Activated CD4-positive, alpha-beta T cell treated with anti-CD3 and anti-CD28 coated beads, Interleukin-2, amount 10 ng/mL, durations not matched to agents 24 days and 14 days (primary cell): ENCODE data around the gene MED12L. TPM values are rescaled to one million over a fixed set of nuclear protein-coding genes. Genes with fewer than 3 reads are reported as not detected.

Experiments
- DNase-seq: peaks from one replicate; pipeline ENCODE4 v3.0.0; 2022
- H3K27ac Mint-ChIP-seq: one replicate; pipeline ENCODE4 v1.8.0; 2022; ENCODE audit warnings: mild to moderate bottlenecking, mixed read lengths
- H3K27me3 Mint-ChIP-seq: one replicate; pipeline ENCODE4 v1.8.0; 2022; ENCODE audit warnings: mixed read lengths
- H3K36me3 Mint-ChIP-seq: one replicate; pipeline ENCODE4 v1.8.0; 2022; ENCODE audit warnings: low read depth, mild to moderate bottlenecking, mixed read lengths
- H3K4me1 Mint-ChIP-seq: one replicate; pipeline ENCODE4 v1.8.0; 2021; ENCODE audit warnings: mixed read lengths
- H3K4me3 Mint-ChIP-seq: one replicate; pipeline ENCODE4 v1.8.0; 2022; ENCODE audit warnings: mild to moderate bottlenecking, moderate library complexity, mixed read lengths
- H3K9me3 Mint-ChIP-seq: one replicate; pipeline ENCODE4 v1.8.0; 2021; ENCODE audit warnings: mixed read lengths
- intact Hi-C: fragments of 100-400 bp; cut with micrococcal nuclease; formaldehyde crosslinking; loops from one replicate; pipeline ENCODE4 v1.15.1; 2023
- total RNA-seq: library from RNA; stranded (reverse); gene quantifications from 2 replicates; pipeline ENCODE4 v1.2.3, GENCODE V29; 2022

The MED12L gene
- total RNA-seq, 1 donor from 2014 or later = 4.9 TPM

DNA sequence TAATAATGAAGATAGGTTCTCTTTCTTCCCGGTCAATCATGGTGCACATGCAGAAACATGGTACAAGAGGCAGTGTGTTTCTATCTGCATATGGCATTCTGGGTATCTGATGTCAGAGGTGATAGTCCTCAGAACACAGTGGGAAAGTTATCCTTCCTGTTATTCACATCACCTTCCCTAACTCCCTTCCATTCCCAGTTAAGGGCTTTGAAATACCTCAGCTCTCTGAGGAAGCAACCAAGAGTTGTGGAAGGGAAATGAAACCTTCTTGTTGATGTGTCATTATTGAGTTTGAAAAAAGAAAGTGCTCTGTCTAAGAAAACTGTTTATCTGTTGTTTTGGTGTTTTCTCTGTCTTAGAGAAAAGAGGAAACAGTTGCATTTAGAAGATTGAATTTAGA is 265.8 kb downstream of the MED12L start:
- H3K9me3 Mint-ChIP-seq = no peaks in the 10 kb centered on the region

DNA sequence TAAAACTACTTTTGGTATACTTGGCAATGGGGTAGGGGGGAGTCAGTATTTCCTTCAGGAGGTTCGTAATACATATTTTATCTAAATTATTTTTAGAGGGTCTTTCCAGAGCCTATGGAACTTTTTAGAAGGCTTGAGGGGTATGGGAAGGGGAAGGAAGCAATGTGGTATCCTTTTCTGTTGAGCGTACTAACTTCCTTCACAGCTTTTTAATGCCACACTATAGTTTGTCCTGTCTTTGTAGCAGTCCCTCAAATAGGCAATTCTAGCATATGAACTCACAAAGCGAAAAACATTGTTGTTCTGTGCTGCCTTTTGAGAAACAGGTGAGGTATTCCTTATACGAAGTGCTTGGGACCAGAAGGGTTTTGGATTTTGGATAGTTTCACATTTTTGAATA is 266.2 kb downstream of the MED12L start:
- Mint-ChIP-seq H3K36me3 (no peaks in the 10 kb centered on the region), H3K27me3 (peaks cover 29% of the 10 kb centered on the region), H3K27ac (no peak overlapping the region), H3K4me3 (peak overlapping the region; percentile 45), H3K9me3 (no peaks in the 10 kb centered on the region), H3K4me1 (peaks cover 15% of the 10 kb centered on the region)
- intact Hi-C loops = no loop called here
- no peak for DNase-seq

More for the DNA sequence above, 265.8 kb downstream of the MED12L start:
- no peak for DNase-seq
- H3K4me1 Mint-ChIP-seq = peaks cover 15% of the 10 kb centered on the region
- H3K36me3 Mint-ChIP-seq = no peaks in the 10 kb centered on the region
- H3K27me3 Mint-ChIP-seq = peaks cover 33% of the 10 kb centered on the region
- intact Hi-C loops = no loop called here
- H3K27ac Mint-ChIP-seq = no peak overlapping the region
- H3K4me3 Mint-ChIP-seq = peak overlapping the region; percentile 45

DNA sequence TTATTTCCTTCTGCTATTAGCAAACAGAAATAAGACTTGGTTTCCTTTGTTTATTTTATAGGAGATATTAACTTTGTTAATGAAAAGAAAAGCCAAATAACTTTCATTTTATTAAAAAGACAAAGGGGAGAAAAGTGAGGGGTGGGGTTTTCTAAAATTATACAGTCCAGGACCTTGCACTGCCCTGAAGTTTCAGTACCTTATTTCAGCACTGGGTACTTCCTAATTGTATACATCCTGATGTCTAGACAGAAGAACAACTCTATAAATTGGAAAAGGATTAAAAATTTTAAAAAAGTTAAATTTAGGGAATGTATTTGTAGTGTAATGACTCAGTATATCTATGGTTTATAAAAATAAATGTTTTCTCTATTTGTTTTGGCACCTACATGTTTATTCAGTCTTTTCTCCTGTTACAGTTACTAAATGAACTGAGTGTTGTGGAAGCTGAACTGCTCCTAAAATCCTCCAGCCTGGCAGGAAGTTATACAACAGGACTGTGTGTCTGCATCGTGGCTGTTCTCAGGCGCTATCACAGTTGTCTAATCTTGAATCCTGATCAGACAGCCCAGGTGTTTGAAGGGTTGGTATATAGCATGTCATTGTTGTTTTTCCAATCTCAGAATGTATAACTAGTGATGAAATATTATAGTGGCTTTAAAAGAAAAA is 271.5 kb downstream of the MED12L start:
- Mint-ChIP-seq H3K36me3 (no peaks in the 10 kb centered on the region), H3K9me3 (no peaks in the 10 kb centered on the region), H3K27ac (no peak overlapping the region), H3K27me3 (peaks cover 10% of the 10 kb centered on the region), H3K4me1 (peaks cover 3% of the 10 kb centered on the region), H3K4me3 (no peak overlapping the region)
- no peak for DNase-seq
- intact Hi-C loops = no loop called here

DNA sequence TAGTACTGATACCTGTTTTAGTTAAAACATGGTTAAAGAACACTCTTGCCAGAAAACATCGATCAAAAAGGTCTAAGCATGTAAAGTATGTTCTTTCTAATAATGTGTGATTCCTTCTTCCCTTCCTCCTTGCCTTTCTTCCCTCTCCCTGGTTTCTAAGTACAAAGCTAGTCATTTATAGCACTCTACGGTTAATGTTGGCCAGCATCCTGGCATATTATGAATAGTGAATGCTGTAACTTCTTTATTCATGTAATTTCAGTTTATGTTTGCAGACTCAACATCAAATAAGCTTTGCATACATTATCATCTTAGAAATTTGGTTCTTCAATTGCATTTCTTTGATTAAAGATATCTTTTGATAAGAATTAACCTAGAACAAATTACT is 272.0 kb downstream of the MED12L start:
- DNase-seq = no peak
- Mint-ChIP-seq H3K4me3 (no peak overlapping the region), H3K36me3 (no peaks in the 10 kb centered on the region), H3K27me3 (peaks cover 14% of the 10 kb centered on the region), H3K27ac (no peak overlapping the region), H3K4me1 (no peaks in the 10 kb centered on the region), H3K9me3 (no peaks in the 10 kb centered on the region)
- intact Hi-C loops = no loop called here

DNA sequence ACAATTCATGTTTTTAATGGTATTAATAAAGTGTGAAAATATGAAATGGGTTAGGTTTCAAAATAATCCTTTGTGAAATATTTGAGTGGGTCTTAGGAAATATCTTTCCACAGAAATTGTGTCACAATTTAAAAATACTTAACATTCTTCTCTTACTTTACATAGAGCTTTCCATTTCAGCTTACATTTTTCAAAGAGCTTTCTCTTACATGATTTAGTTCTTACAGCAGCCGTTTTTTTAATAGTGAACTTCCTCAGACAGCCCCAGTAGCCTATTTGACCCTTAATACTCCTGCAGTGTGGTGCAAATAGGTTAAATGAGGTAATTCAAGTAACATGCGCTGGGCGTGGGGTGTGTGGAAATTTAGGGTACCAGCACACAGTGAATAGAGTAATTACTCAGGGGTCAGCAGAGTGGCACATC is 277.3 kb downstream of the MED12L start:
- Mint-ChIP-seq H3K4me3 (no peak overlapping the region), H3K27me3 (peaks cover 16% of the 10 kb centered on the region), H3K27ac (no peak overlapping the region), H3K9me3 (no peaks in the 10 kb centered on the region), H3K36me3 (no peaks in the 10 kb centered on the region), H3K4me1 (no peaks in the 10 kb centered on the region)
- no peak for DNase-seq
- intact Hi-C loops = no loop called here

DNA sequence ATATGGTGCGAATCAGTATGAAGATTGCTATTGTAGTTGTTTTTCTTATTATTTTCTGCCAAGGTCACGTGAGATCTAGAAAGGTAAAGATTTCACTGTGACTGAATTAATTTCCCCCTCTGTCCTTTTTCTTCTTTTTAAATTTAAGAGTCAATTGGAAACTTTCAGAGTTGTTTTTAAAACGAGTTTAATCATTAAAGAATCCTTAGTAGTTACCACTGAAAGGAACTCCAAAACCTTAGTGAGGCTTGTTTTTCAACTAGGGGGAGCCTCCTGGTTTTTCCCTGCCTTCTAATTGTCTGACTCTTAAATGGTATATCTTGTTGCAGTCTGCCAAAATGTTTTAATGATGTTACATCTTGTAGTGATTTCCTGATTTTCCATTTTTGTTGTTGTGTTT is 281.5 kb downstream of the MED12L start:
- Mint-ChIP-seq H3K36me3 (no peaks in the 10 kb centered on the region), H3K9me3 (no peaks in the 10 kb centered on the region), H3K27ac (no peak overlapping the region), H3K4me1 (no peaks in the 10 kb centered on the region), H3K4me3 (no peak overlapping the region), H3K27me3 (peaks cover 11% of the 10 kb centered on the region)
- intact Hi-C loops = no loop called here
- no peak for DNase-seq

DNA sequence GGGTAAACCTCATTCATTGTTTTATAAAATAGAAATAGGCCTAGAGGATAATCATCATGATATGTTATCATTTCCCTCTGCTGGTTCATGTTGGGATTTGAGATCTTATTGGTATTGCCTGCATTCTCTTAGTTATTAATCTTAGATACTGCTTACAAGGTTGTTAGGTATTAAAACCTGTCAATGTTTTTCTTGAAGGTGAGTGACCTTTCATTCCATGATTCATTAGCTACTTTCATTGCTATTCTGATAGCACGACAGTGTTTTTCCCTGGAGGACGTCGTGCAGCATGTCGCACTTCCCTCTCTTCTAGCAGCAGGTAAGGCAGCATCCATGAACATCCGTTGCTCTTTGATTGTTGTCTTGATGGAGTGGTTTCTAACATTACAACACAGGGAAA is 282.0 kb downstream of the MED12L start:
- H3K4me3 Mint-ChIP-seq = no peak overlapping the region
- no peak for DNase-seq
- intact Hi-C loops = no loop called here
- no peaks in the 10 kb centered on the region for H3K36me3 Mint-ChIP-seq
- H3K9me3 Mint-ChIP-seq = no peaks in the 10 kb centered on the region
- no peak overlapping the region for H3K27ac Mint-ChIP-seq
- H3K27me3 Mint-ChIP-seq = peaks cover 10% of the 10 kb centered on the region
- no peaks in the 10 kb centered on the region for H3K4me1 Mint-ChIP-seq

DNA sequence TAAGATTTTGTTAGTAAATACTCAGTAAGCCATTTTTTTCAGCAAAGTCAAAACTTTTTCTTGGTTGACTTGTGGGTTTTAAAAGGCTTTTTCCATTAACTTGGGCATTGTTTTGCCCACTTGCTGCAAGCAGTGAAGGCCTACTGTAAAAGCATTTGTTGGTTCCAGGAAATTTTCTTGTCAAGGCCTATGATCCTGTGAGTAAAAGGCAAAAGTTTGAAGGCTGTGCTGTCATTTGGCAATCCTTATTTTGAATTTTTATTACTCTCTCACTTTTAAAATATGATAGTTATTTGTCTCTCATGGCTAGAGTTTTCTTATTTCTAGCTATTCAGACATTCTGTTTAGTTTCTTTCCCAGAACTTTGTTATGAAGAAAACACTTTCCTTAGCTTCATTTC is 286.1 kb downstream of the MED12L start:
- Mint-ChIP-seq H3K4me3 (no peak overlapping the region), H3K36me3 (no peaks in the 10 kb centered on the region), H3K27ac (no peak overlapping the region), H3K27me3 (peaks cover 6% of the 10 kb centered on the region), H3K9me3 (no peaks in the 10 kb centered on the region), H3K4me1 (no peaks in the 10 kb centered on the region)
- no peak for DNase-seq
- intact Hi-C loops = no loop called here

DNA sequence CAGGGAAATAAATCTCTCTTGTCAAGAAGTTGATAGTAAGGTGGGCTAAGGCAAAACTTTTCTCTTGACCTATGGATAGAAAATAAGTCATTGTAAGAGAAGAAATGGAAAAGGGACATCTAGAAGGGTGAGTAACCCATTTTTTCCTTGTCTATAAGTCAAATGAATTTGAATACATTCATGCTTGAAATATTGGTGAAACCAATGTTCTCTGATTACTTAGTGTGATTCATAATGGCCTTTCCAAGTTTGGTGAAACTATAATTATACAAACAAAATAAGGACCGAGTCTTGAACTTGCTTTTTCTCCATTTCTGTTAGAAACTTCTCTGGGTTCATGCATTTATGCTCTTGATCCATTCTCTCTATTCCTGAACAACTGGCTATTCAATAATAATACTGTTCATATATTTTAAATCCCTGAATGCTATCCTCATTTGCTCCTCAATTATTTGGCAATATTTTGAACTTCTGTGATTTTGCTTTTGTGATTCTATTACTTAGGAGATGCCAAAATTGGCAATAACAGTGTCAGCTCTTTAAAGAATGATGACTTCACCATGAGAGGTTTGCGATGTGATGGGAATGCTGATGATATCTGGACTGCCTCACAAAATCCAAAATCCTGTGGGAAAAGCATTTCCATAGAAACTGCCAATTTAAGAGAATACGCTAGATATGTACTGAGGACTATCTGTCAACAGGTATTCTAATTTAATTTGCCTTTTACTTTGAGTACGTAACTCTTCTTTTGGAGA is 286.8 kb downstream of the MED12L start:
- H3K36me3 Mint-ChIP-seq = no peaks in the 10 kb centered on the region

DNA sequence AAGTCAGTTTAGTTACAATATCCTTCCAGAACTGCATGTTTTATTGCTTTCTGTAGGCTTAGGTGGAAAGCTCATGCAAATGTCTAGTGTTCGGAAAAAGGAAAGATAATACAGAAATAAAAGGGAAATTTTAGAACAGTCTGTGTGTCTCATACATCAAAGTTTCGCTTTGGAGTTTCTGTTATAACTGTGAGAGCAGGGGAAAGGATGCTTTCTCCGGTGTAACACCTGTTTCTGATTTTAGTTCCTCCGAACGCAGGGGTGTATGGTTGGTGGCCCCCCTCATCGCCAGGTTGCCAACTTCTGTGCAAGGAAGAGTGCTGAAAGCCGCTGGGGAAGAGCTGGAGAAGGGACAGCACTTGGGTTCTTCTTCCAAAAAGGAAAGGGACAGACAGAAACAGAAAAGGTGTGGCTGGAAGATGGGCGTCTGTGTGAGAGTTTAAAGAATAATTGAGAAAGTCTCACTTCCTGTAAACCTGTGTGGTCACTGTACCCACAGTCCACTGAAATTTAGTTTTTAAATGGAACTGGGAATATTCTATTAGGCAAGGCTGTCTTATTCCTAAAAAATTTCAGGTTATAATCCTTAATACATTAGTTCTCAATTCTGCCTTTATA is 292.4 kb downstream of the MED12L start:
- intact Hi-C loops = no loop called here
- Mint-ChIP-seq H3K4me3 (no peak overlapping the region), H3K27ac (no peak overlapping the region)

More for the DNA sequence above, 286.8 kb downstream of the MED12L start:
- Mint-ChIP-seq H3K27me3 (peaks cover 6% of the 10 kb centered on the region), H3K4me3 (no peak overlapping the region), H3K27ac (no peak overlapping the region), H3K9me3 (no peaks in the 10 kb centered on the region), H3K4me1 (no peaks in the 10 kb centered on the region)
- intact Hi-C loops = no loop called here
- no peak for DNase-seq

DNA sequence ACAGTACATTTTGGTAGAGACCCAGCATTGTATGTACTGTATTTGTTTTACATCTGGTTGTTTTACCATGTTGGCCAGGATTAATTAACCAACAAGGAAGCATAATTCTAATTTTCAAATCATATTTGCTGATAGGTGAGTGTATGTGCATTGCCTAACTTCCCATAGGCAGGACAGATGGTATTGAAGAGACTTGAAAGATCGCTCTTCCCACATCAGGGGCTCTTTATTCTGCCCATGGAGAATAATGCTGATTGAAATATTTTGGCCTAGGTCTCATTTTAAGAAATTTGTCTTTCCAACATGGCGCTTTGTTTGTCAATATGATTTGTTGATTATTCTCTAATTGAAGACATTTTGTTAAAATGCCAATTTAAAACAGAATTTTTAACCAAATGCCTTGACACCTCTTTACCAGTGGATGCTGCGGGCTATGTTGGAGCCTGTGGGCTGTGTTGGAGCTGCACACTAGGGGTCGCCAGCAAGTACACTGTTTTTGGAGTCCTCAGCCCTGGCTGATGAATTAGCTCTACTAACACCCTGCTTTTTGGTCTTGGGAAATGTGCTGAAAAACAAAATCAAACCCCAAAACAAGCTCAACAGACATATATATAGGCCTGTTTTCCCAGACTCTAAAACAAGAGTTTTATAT is 293.7 kb downstream of the MED12L start:
- intact Hi-C loops = no loop called here
- Mint-ChIP-seq H3K27ac (no peak overlapping the region), H3K9me3 (no peaks in the 10 kb centered on the region), H3K36me3 (no peaks in the 10 kb centered on the region), H3K27me3 (no peaks in the 10 kb centered on the region), H3K4me1 (peaks cover 4% of the 10 kb centered on the region), H3K4me3 (no peak overlapping the region)
- DNase-seq = no peak

More for the DNA sequence above, 292.4 kb downstream of the MED12L start:
- DNase-seq = no peak
- Mint-ChIP-seq H3K9me3 (no peaks in the 10 kb centered on the region), H3K4me1 (peaks cover 3% of the 10 kb centered on the region), H3K27me3 (no peaks in the 10 kb centered on the region), H3K36me3 (no peaks in the 10 kb centered on the region)

DNA sequence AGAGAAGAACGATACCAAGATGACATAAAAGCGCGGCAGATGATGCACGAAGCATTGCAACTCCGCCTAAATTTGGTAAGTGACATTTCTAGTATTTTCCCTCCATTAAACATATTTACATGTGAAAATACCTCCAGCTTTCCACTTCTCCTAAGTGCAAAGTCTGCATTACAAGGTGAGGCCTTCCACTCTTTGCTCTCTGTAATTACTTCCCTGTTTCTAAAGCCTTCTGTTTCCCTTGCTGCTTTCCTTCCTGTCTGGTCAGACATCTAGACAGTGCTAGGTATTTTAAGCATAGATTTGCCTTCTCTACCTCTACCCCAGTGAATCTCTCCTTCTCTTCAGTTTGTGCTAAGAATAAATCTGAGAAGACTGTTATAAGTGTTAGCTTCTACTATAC is 297.2 kb downstream of the MED12L start:
- DNase-seq = no peak
- no peak overlapping the region for H3K4me3 Mint-ChIP-seq
- no peaks in the 10 kb centered on the region for H3K9me3 Mint-ChIP-seq
- no peaks in the 10 kb centered on the region for H3K27me3 Mint-ChIP-seq
- no peaks in the 10 kb centered on the region for H3K36me3 Mint-ChIP-seq
- no peak overlapping the region for H3K27ac Mint-ChIP-seq
- intact Hi-C loops = no loop called here
- H3K4me1 Mint-ChIP-seq = peaks cover 8% of the 10 kb centered on the region

DNA sequence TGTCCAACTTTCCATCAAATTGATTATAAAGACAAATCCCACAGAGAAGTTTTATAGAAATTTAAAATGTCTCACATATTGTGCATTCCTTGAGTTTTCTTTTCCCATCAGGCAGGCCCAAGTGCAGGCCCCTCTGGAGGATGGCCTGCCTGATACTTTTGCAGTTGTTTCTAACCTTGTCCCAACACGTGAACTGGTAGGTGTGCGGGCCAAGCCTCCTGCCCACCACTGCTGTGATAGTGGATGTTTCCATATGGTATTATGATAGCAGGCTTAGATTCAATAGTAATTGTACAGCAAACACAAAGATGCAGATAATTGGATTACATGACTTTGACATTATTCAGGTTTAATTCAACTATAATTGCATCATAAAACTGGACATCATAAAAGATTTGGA is 297.6 kb downstream of the MED12L start:
- DNase-seq = no peak
- no peaks in the 10 kb centered on the region for H3K36me3 Mint-ChIP-seq
- no peak overlapping the region for H3K4me3 Mint-ChIP-seq
- H3K27me3 Mint-ChIP-seq = no peaks in the 10 kb centered on the region
- no peaks in the 10 kb centered on the region for H3K9me3 Mint-ChIP-seq
- peaks cover 10% of the 10 kb centered on the region for H3K4me1 Mint-ChIP-seq
- no peak overlapping the region for H3K27ac Mint-ChIP-seq
- intact Hi-C loops = no loop called here

DNA sequence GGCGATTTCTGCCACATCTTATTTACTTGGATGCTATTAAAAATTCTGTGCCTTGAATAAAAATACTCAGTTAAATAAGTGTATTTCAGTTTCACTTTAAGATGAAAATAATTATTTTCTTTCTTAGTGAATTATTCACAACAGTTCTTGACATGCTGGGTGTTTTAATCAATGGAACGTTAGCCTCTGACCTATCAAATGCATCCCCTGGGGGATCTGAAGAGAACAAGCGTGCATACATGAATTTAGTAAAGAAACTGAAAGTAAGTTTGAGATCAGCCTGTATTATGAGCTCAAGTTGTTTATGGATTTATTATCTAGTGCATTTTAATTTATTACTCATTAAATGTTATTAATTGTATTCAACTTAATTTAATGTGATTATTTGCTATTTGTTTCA is 298.5 kb downstream of the MED12L start:
- intact Hi-C loops = no loop called here
- H3K36me3 Mint-ChIP-seq = no peaks in the 10 kb centered on the region
- H3K27me3 Mint-ChIP-seq = no peaks in the 10 kb centered on the region
- H3K4me3 Mint-ChIP-seq = peak overlapping the region; percentile 5
- H3K9me3 Mint-ChIP-seq = no peaks in the 10 kb centered on the region
- no peak overlapping the region for H3K27ac Mint-ChIP-seq
- DNase-seq = no peak
- H3K4me1 Mint-ChIP-seq = peaks cover 10% of the 10 kb centered on the region
